ENCODE results near the gene PSMD2.

PSMD2 gene

DNA sequence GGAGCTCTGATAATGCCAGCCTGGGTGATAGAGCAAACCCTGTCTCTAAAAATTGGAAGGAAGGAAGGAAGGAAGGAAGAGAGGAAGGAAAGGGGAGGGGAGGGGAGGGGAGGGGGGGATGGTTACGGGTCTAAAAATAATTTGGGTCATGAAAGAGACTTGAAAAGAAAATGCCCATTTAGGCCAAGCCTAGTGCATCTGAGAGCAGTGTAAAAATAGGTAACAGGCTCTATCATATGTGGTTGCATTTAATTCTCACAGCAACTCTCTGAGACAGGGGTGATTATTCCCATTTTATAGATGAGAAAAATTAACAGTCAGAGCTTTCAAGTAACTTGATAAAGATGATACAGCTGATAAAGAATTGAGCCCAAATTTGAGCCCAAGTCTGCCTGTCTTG is 26.8 kb upstream of the PSMD2 start:
- Histone ChIP-seq H3K9ac (ENCODE audit: low read length) (no peak overlapping the region), H3K9me3 (ENCODE audit: insufficient read depth, low read length) (no peaks in the 10 kb centered on the region), H3K27me3 (ENCODE audit: low read length) (no peaks in the 10 kb centered on the region), H3F3A (ENCODE audit: insufficient read depth) (no peaks in the 10 kb centered on the region), H3K4me3 (ENCODE audit: insufficient read depth, low read length, poor library complexity, severe bottlenecking) (no peak overlapping the region), H3K36me3 (ENCODE audit: low read length) (no peaks in the 10 kb centered on the region), H2AFZ (ENCODE audit: low read depth, low read length, severe bottlenecking) (no peak overlapping the region), H3K79me2 (ENCODE audit: insufficient read depth, low read length) (no peaks in the 10 kb centered on the region), H4K20me1 (ENCODE audit: low read depth, low read length) (no peaks in the 10 kb centered on the region), H3K27ac (ENCODE audit: low read depth, low read length) (no peak overlapping the region), H3K4me2 (ENCODE audit: low read depth, low read length, poor library complexity, severe bottlenecking) (no peak overlapping the region), H3K9me2 (replicated peaks; ENCODE audit: insufficient read depth, low read length) (no peaks in the 10 kb centered on the region)
- TF ChIP-seq, protein P1, sequence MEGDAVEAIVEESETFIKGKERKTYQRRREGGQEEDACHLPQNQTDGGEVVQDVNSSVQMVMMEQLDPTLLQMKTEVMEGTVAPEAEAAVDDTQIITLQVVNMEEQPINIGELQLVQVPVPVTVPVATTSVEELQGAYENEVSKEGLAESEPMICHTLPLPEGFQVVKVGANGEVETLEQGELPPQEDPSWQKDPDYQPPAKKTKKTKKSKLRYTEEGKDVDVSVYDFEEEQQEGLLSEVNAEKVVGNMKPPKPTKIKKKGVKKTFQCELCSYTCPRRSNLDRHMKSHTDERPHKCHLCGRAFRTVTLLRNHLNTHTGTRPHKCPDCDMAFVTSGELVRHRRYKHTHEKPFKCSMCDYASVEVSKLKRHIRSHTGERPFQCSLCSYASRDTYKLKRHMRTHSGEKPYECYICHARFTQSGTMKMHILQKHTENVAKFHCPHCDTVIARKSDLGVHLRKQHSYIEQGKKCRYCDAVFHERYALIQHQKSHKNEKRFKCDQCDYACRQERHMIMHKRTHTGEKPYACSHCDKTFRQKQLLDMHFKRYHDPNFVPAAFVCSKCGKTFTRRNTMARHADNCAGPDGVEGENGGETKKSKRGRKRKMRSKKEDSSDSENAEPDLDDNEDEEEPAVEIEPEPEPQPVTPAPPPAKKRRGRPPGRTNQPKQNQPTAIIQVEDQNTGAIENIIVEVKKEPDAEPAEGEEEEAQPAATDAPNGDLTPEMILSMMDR (IDR thresholded peaks at IDR 0.05; ENCODE audit: insufficient read depth, low read length, poor library complexity, severe bottlenecking) = no peak
- no peak for TF ChIP-seq EZH2phosphoT487 (conservative IDR thresholded peaks at IDR 0.05; ENCODE audit: low read length)

DNA sequence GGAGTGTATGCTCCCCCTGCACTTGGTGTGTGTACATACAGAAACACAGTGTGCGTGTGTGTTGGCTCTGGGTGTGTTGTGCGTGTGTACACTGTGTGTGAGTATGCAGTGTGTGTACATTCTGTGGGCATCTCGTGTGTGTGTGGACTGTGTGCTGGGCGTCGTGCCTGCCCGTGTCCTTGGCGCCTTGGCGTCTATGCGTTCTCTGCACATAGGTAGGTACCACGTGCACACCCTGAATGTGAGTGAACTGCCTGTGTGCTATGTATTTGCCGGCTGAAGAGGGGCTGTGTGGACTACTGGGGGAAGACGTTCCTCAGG is 23.7 kb upstream of the PSMD2 start:
- no peak overlapping the region for H3K4me3 ChIP-seq (ENCODE audit: insufficient read depth, low read length, poor library complexity, severe bottlenecking)
- no peak overlapping the region for H3K9ac ChIP-seq (ENCODE audit: low read length)
- no peaks in the 10 kb centered on the region for H4K20me1 ChIP-seq (ENCODE audit: low read depth, low read length)
- H3K9me2 ChIP-seq (replicated peaks; ENCODE audit: insufficient read depth, low read length) = no peaks in the 10 kb centered on the region
- no peaks in the 10 kb centered on the region for H3K36me3 ChIP-seq (ENCODE audit: low read length)
- no peak overlapping the region for H3K27ac ChIP-seq (ENCODE audit: low read depth, low read length)
- H3F3A ChIP-seq (ENCODE audit: insufficient read depth) = no peaks in the 10 kb centered on the region
- no peaks in the 10 kb centered on the region for H3K9me3 ChIP-seq (ENCODE audit: insufficient read depth, low read length)
- H2AFZ ChIP-seq (ENCODE audit: low read depth, low read length, severe bottlenecking) = no peak overlapping the region
- no peaks in the 10 kb centered on the region for H3K27me3 ChIP-seq (ENCODE audit: low read length)
- no peak overlapping the region for H3K4me2 ChIP-seq (ENCODE audit: low read depth, low read length, poor library complexity, severe bottlenecking)
- no peaks in the 10 kb centered on the region for H3K79me2 ChIP-seq (ENCODE audit: insufficient read depth, low read length)
- no peak for TF ChIP-seq EZH2phosphoT487 (conservative IDR thresholded peaks at IDR 0.05; ENCODE audit: low read length)
- TF ChIP-seq, protein P1 (IDR thresholded peaks at IDR 0.05; ENCODE audit: insufficient read depth, low read length, poor library complexity, severe bottlenecking) = no peak

DNA sequence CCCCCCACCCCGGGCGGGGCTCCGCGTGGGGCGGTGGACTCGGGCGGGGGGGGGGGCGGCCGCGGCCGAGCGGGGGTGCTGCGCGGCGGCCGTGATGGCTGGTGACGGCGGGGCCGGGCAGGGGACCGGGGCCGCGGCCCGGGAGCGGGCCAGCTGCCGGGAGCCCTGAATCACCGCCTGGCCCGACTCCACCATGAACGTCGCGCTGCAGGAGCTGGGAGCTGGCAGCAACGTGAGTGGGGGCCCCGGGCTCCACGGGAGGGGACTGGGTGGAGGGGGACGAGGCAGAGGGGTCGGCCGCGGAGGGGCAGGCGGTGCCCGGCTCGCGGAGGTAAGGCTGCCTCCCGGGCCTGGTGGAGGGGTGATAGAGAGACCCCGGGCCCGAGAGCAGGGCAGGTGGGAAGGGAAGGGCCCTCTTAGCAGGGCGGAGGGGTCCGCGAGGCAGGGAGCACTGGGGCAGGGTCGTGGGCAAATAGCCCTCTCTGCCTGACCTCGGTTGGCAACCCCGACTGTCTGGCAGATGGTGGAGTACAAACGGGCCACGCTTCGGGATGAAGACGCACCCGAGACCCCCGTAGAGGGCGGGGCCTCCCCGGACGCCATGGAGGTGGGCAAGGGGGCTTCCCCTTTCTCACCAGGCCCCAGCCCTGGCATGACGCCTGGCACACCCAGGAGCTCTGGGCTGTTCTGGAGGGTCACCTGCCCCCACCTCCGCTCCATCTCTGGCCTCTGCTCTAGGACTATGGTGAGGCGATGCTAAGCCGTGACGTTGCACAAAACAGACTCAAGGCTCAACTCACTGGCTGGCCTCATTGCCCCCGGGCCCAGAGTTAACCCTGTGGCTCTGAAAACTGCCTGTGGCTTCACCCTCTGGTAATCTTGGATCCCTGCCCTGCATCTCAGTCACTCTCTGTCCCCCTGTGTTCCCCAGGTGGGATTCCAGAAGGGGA is 22.8 kb upstream of the PSMD2 start, which contains the start of gene ECE2:
TSS of gene ECE2 (plus strand) at position 62 of the 950 bp plus-strand sequence. CDS start at position 194, 132 bp downstream.
- H3K4me3 ChIP-seq (ENCODE audit: insufficient read depth, low read length, poor library complexity, severe bottlenecking) = no peak within 1 kb of the TSS
- no peak within 1 kb of the TSS for H3K27ac ChIP-seq (ENCODE audit: low read depth, low read length)
- no peak within 1 kb of the TSS for H2AFZ ChIP-seq (ENCODE audit: low read depth, low read length, severe bottlenecking)
- no peaks in the 10 kb centered on the region for H3K36me3 ChIP-seq (ENCODE audit: low read length)
- no peaks in the 10 kb centered on the region for H4K20me1 ChIP-seq (ENCODE audit: low read depth, low read length)
- H3F3A ChIP-seq (ENCODE audit: insufficient read depth) = no peaks in the 10 kb centered on the region
- TF ChIP-seq EZH2phosphoT487 (conservative IDR thresholded peaks at IDR 0.05; ENCODE audit: low read length) = no peak
- TF ChIP-seq, protein P1 (IDR thresholded peaks at IDR 0.05; ENCODE audit: insufficient read depth, low read length, poor library complexity, severe bottlenecking) = no peak
- no peaks in the 10 kb centered on the region for H3K9me2 ChIP-seq (replicated peaks; ENCODE audit: insufficient read depth, low read length)
- no peaks in the 10 kb centered on the region for H3K9me3 ChIP-seq (ENCODE audit: insufficient read depth, low read length)
- H3K4me2 ChIP-seq (ENCODE audit: low read depth, low read length, poor library complexity, severe bottlenecking) = no peak within 1 kb of the TSS
- H3K79me2 ChIP-seq (ENCODE audit: insufficient read depth, low read length) = no peaks in the 10 kb centered on the region
- H3K9ac ChIP-seq (ENCODE audit: low read length) = no peak within 1 kb of the TSS
- H3K27me3 ChIP-seq (ENCODE audit: low read length) = no peaks in the 10 kb centered on the region
